A673 (cell line): ENCODE data around the gene CPA1.

Source experiments
- EZH2 ChIP-seq: fragments of 200-600 bp; sonication (generic); IDR thresholded peaks from 2 replicates; pipeline ENCODE4 v1.6.1; 2017; ENCODE audit warnings: borderline replicate concordance, low read depth, mild to moderate bottlenecking, mixed read lengths, antibody characterized with exemption, low read length; ENCODE audit not compliant: poor library complexity, severe bottlenecking
- TF ChIP-seq, protein P1 (sequence below): fragments of 300-800, 200-600 bp; sonication (generic); conservative IDR thresholded peaks from 2 replicates; pipeline ENCODE4 v1.5.1; 2017; ENCODE audit warnings: low read depth, mild to moderate bottlenecking, antibody characterized with exemption, low read length, moderate library complexity, mixed read lengths

DNA sequence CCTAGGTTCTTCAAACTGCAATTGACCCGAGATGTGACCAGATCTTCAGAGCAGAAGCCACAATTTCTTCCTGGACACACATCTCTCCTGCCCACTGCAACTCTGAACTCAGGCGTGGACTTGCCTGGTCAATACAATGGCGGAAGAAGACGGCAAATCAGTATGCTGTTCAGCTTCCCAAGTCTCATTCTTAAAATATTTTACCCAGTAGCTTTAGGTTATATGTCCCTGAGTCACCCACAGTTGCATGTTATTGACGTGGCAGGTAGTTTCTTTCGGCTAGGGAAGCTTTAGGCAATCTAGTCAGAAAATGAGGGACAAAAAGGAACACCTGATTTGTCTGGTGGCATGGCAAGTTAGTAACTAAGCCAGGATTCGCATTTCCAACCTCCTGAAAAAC is 38.0 kb downstream of the CPA1 start:
- TF ChIP-seq, protein P1, sequence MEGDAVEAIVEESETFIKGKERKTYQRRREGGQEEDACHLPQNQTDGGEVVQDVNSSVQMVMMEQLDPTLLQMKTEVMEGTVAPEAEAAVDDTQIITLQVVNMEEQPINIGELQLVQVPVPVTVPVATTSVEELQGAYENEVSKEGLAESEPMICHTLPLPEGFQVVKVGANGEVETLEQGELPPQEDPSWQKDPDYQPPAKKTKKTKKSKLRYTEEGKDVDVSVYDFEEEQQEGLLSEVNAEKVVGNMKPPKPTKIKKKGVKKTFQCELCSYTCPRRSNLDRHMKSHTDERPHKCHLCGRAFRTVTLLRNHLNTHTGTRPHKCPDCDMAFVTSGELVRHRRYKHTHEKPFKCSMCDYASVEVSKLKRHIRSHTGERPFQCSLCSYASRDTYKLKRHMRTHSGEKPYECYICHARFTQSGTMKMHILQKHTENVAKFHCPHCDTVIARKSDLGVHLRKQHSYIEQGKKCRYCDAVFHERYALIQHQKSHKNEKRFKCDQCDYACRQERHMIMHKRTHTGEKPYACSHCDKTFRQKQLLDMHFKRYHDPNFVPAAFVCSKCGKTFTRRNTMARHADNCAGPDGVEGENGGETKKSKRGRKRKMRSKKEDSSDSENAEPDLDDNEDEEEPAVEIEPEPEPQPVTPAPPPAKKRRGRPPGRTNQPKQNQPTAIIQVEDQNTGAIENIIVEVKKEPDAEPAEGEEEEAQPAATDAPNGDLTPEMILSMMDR: no peak
- no peak for TF ChIP-seq EZH2
